Non-pigmented ciliary epithelial cell (primary cell): ENCODE data around the gene PSKH1.
"Not testable (repeated sequence)": the region's sequence is repeated elsewhere in the genome, so short reads cannot be mapped to it uniquely, and the experiment has no call there.

Experiments
- DNase-seq: peaks from one replicate; pipeline ENCODE4 v3.0.0-alpha.2; 2010; ENCODE audit warnings: low read depth

Gene PSKH1

DNA sequence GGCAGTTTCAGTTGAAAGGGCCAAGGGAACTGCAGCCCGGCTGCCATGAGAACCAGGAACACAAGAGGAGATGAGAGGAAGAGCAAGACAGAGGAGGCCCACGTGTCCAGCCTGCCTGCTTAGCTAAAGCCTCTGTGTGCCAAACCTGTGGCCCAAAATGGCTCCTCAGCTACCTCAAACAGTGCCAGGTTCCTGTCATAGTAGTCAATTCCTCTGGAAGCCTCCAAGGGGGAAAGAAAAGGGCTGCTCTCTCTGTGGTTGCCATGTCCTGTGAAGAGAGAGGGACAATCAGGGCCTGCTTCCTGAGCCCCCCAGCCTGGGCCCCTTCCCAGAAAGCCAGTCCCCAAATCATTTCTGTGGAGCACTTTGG lies 70.2 kb downstream of the PSKH1 start:
- no peak for DNase-seq

GRCh38 chr16:67963662-67964321 lies 70.7 kb downstream of the PSKH1 start:
- no peak for DNase-seq

DNA sequence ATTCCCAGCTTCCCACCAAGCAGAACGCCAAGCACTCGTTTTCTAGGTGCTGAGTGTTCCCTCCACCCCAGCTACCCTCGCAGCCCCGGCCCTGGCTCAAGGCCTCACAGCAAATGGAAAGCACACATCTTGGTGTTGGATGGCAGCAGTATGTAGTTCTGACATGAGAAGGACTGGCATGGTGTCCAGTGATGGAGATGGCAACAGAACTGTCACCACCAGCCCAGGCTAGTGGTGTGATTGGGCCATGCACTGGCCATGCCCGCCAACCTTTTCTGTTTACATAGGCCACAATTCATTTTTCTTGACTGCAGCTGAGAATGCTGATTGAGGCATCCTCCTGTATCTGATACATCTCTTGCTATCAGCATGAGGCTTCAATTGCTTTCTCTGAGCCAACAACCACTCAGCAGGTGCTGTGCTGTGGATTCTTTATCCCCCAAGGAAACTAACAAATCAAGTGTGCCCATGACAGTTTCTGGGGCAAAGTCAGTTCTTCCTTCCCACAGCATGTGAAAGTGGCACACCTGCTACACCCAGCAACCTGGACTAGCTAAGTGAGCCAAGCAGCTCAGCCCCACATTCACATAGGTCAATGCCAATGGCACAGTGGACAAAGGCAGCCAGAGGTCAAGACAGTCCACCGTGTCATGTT lies 71.5 kb downstream of the PSKH1 start:
- DNase-seq, result no peak

DNA sequence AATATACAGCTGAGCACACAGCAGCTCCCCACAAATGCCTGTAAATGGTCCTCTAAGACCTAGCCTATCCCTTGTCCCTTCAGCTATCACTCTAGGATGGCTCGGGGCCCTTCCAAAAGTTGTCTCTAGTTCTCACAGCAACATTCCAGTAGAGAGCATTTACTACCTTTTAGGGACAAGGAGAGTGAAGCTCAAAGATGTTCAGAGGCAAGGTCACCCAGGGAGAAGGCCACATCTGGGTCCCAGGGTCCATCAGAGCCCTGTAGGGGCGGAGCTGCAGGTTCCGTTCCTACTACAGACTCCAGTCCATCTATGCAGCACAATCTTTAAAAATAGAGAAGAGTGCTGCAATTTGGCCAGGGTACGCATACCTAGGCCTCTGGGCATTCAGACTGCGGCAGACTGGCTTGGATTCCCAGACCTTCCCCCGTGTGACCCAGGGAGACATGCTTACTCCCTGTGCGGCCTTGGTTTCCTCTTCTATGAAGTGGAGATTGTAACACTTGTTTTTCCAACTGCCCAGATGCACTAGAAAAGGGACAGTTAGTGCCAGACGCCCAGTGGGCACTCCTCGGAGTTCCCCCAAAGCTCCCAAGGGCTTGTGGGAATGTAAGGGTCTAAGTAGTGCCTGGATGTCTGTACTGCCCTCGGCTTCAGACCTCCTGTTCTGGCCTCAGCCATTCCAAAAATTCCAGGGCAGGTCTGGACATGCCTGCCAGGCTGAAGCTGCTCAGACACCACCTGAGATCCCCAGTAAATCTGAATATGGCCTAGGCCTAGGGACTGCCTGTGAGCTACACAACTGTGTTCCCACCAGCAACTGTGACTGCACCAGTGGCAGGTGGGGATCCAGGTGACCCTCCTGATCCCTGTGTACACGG lies 72.9 kb downstream of the PSKH1 start:
- no peak for DNase-seq

GRCh38 chr16:67966549-67967182 lies 73.6 kb downstream of the PSKH1 start:
- no peak for DNase-seq

- DNase-seq, result no peak
These were observed 74.3 kb downstream of the PSKH1 start for GRCh38 chr16:67967183-67967957.

- no peak for DNase-seq
These were observed 74.9 kb downstream of the PSKH1 start for GRCh38 chr16:67967958-67968399.

DNA sequence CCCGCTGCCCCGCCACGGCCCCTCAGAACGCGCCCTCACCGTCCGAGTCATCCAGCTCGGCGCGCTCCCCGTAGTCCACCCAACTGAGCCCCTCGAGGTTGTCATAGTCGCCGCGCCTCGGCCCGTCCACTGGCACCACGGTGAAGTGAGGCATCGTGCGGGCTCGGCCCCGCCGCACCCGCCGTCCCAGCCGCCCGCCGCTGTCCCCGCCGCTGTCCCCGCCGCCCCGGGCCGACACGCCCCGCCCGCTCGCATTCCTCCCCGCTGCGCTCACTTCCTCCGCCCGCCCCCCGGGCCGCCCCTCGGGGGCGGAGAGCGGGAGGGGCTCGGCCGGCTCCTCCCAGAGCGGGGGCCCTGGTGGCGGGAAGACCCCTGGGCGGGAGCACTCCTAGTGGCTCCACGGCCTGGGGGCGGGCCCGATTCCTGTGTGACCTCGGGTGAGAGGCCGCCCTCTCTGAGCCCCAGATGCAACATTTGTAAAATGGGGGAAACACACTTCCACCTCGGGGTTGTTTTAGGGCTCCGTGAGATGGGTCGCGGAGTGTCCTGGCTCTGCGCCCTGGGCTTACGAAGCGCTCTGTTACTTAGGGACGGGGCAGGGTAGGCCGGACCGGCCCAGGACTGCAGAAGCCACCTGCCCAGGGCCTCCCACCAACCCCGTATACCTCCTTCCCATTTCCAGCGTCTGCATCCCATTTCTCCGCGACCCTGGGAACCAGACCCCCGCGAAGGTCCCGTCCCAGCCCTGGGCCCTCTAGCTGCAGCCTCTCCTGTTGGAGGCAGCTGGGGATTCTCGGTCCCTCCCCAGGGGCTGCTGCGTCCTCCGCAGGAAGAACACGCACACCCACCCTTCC lies 75.6 kb downstream of the PSKH1 start, which contains the start of gene SLC12A4:
Gene SLC12A4 (minus strand): TSS at position 238 of the 854 bp plus-strand sequence. CDS start 84 bp downstream, at position 154.
- no peak for DNase-seq

DNA sequence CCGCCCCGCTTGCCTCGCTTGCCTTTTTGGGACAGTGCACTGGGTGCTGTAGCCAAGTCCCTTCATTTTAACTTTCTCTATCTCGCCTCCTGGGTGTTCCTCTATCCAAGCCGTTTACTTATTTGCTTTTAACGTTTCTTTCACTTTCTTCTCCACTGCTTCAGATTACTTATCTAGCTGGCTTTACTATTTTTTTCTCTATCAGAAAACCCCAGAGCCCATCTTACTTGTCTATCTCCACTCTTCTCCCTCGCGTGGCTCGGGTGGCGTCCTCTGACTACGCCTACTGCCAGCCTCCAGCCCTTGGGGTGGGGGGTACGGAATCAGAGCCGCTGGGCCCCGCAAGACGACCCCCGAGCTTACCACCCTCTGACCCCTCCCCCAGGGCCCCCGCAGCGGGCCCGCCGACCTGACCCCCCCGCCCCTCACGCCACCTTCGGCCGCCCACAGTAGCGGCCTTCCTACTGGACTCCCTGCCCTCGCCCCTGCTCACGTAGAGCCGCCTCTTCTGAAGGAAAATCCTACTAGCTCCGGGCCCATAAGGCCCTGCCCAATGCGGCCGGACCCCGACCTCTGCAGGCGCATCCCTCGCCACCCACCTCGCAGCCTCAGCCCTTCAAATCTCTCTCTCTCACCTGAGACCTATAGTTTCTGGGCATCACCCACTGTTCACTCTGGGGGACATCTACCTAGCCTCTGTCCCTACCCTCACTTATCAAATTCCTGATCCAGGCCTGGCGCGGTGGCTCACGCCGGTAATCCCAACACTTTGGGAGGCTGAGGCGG lies 76.4 kb downstream of the PSKH1 start:
- no peak for DNase-seq

DNA sequence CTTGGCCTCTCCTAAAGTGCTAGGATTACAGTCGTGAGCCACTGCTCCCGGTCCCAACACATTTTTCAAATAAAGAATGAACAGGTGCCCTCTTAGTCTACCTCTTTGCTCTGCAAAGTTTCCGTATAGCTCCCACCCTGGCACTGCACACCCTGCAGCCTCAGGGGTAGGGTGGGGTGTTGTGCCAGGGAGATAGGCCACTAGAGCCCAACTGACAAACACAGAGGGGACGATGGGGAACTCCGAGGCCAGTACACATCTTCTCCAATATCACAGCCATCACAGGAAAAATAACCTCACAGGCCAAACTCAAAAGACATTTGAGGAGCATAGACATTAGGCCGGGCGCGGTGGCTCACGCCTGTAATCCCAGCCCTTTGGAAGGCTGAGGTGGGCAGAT lies 78.1 kb downstream of the PSKH1 start:
- DNase-seq, result no peak

GRCh38 chr16:67972285-67972684 lies 79.2 kb downstream of the PSKH1 start:
- DNase-seq, result not testable (repeated sequence)

DNA sequence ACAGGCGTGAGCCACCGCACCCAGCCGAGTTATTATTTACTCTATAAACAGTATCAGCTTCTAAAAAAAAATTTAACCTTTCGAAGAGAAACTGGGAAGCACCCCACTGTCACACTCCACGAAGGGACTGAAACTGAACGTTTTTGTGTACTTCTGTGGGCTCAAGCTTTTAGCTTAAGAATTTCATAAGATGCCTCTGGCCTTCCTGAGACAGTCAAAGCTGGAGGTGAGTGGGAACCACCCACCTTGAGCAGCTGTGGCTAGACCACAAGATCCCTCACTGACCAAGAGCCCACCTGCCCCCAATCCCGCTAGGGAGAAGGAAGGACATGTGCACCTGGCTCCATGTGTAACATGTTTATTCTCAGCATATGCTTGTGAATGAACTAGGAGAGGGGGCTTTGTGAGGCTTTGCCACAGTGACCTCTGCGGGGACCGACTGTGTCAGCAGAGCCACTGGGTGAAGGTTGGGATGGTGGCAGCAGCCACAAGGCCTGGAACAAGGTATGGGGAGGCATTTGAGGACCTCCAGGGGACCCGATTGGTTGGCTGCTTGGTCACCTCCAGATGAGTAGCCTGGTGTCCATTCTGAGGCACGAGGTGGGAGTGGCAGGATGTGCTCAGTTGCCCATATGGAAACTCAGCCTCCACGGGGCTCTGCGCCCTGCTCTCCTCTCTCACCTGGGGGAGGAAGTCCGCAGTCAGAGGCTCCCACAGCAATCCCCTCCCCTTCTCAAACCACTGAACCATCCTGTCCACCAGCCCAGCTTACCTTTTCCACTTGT lies 82.5 kb downstream of the PSKH1 start:
- DNase-seq, result no peak

DNA sequence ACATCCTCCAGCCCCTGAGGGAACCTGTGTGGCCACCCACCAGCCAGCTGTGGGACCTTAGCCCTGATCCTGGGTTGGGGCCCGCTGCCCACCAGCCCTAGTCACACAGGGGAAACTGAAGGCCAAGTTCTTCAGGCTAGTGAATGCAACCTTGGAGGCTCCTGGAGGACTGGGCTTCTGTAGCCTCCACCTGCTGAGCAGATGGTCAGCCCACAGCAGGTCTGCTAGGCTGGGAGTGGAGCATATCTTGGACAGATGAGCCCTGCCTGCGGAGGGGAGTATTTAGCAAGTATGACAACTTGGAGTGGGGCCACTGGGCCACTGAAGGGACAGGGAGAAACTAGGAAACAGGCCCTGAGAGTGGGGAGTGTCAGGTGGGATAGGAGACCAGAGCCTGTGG lies 83.2 kb downstream of the PSKH1 start:
- DNase-seq, result no peak

DNA sequence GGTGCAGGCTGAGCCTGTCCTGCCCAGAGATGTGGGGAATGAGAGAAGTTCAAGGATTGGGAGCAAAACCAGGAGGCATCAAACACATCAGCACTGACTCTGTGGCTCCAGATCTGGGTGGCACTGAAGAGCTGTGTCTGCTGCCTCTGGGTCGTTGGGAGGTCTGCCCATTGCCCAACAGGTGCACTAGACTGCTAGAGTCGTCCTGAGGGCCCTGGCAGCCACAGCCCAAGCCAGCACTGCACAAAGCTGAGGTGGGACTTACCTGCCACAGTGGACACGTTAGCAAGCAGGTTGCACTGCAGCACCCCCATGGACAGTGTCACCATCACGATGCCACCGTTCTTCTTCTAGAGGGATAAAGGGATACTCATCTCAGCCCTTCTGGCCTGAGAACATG lies 84.0 kb downstream of the PSKH1 start:
- no peak for DNase-seq

DNA sequence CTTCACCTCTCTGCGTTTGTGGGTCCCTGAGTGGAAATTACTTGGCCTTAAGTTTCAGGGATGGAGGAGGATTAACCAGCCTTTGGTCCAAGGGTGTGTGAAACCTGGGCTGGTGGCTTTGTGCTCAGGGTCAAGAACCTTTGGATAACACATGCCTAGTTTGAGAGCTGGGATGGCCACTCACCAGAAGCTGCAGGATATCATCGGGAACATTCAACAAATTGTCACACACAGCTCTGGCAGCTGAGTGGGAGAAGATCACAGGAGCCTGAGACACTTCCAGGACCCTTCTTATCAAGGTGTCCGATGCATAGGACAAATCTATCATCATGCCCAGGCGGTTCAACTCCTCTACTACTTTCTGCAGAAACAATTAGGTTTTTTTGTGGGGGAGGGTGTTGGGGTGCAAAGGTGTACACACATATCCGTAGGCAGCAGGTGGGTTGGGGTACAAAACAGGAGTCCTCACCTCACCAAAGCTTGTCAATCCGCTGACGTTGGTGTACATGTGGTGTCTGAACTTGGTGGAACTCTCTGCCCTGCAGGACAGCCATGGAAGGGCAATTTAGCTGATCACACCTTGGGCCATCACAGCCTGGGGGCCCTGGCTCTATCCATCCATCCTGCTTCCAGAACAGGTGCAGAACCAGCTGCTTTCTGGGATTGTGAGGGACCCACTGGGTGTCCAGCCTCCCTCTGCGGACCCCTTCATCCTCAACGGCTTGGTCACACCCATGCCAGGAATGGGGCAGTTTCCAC lies 84.6 kb downstream of the PSKH1 start:
- DNase-seq, result no peak
